ENCODE data around the gene LDLRAD4. TPM values are rescaled to one million over a fixed set of nuclear protein-coding genes. Genes with fewer than 3 reads are reported as not detected.

The LDLRAD4 gene
- polyA plus RNA-seq, 1 of the 3 experiments (the other 2 are of a cell fraction) = 0.16 TPM

GRCh38 chr18:13460946-13461345 is 242.4 kb downstream of the LDLRAD4 start:
- POLR2A ChIA-PET = no interaction called here

GRCh38 chr18:13461469-13461868 is 242.9 kb downstream of the LDLRAD4 start:
- Histone ChIP-seq H3K9me3 (no peaks in the 10 kb centered on the region), H4K20me1 (ENCODE audit: insufficient read depth) (no peaks in the 10 kb centered on the region), H3K4me1 (ENCODE audit: control insufficient read depth in 1 of 2, insufficient read depth in 2 of 2, low read depth in 1 of 2, low read length in 1 of 2) (peaks cover 3 to 10% of the 10 kb centered on the region in 2 experiments; a peak in 2 of 4 replicates), H3K4me2 (no peak overlapping the region), H3K27ac (ENCODE audit: low read depth in 2 of 2, low read length in 1 of 2) (no peak overlapping the region), H3F3A (replicated peaks; ENCODE audit: insufficient read depth) (no peaks in the 10 kb centered on the region), H3K36me3 (replicated peaks in 1 of 2; ENCODE audit: control insufficient read depth in 1 of 2, insufficient read depth in 2 of 2, low read length in 1 of 2) (no peaks in the 10 kb centered on the region), H3K9me2 (no peaks in the 10 kb centered on the region), H3K9ac (no peak overlapping the region), H3K4me3 (ENCODE audit: low read depth in 2 of 2, low read length in 1 of 2) (no peak overlapping the region), H2AFZ (ENCODE audit: low read depth) (no peak overlapping the region), H3K79me2 (ENCODE audit: insufficient read depth) (no peaks in the 10 kb centered on the region), H3K27me3 (ENCODE audit: insufficient read depth) (no peaks in the 10 kb centered on the region)
- no peak for DNase-seq
- WGBS (ENCODE audit: low lambda C conversion rate) = 81% methylated on average over 5 of the region's 5 CpGs
- POLR2A ChIA-PET = no interaction called here
- CTCF ChIA-PET = no interaction called here
- TF ChIP-seq TEAD4 (IDR thresholded peaks at IDR 0.05; ENCODE audit: borderline replicate concordance, insufficient read depth) = no peak
- TF ChIP-seq NRF1 (IDR thresholded peaks at IDR 0.05; ENCODE audit: low read depth, low read length) = no peak
- no peak for TF ChIP-seq MXI1 (IDR thresholded peaks at IDR 0.05; ENCODE audit: low read depth, low read length)
- TF ChIP-seq, protein P1, sequence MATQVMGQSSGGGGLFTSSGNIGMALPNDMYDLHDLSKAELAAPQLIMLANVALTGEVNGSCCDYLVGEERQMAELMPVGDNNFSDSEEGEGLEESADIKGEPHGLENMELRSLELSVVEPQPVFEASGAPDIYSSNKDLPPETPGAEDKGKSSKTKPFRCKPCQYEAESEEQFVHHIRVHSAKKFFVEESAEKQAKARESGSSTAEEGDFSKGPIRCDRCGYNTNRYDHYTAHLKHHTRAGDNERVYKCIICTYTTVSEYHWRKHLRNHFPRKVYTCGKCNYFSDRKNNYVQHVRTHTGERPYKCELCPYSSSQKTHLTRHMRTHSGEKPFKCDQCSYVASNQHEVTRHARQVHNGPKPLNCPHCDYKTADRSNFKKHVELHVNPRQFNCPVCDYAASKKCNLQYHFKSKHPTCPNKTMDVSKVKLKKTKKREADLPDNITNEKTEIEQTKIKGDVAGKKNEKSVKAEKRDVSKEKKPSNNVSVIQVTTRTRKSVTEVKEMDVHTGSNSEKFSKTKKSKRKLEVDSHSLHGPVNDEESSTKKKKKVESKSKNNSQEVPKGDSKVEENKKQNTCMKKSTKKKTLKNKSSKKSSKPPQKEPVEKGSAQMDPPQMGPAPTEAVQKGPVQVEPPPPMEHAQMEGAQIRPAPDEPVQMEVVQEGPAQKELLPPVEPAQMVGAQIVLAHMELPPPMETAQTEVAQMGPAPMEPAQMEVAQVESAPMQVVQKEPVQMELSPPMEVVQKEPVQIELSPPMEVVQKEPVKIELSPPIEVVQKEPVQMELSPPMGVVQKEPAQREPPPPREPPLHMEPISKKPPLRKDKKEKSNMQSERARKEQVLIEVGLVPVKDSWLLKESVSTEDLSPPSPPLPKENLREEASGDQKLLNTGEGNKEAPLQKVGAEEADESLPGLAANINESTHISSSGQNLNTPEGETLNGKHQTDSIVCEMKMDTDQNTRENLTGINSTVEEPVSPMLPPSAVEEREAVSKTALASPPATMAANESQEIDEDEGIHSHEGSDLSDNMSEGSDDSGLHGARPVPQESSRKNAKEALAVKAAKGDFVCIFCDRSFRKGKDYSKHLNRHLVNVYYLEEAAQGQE (IDR thresholded peaks at IDR 0.05; ENCODE audit: low read depth, low read length) = no peak
- TF ChIP-seq, protein P2, sequence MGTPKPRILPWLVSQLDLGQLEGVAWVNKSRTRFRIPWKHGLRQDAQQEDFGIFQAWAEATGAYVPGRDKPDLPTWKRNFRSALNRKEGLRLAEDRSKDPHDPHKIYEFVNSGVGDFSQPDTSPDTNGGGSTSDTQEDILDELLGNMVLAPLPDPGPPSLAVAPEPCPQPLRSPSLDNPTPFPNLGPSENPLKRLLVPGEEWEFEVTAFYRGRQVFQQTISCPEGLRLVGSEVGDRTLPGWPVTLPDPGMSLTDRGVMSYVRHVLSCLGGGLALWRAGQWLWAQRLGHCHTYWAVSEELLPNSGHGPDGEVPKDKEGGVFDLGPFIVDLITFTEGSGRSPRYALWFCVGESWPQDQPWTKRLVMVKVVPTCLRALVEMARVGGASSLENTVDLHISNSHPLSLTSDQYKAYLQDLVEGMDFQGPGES (IDR thresholded peaks at IDR 0.05; ENCODE audit: low read depth, low read length) = no peak
- no peak for TF ChIP-seq CTCF (IDR thresholded peaks at IDR 0.05)

More at GRCh38 chr18:13460946-13461345, 242.4 kb downstream of the LDLRAD4 start:
- Histone ChIP-seq H3K4me2 (no peak overlapping the region), H2AFZ (ENCODE audit: low read depth) (no peak overlapping the region), H3K9me3 (no peaks in the 10 kb centered on the region), H3K36me3 (replicated peaks in 1 of 2; ENCODE audit: control insufficient read depth in 1 of 2, insufficient read depth in 2 of 2, low read length in 1 of 2) (no peaks in the 10 kb centered on the region), H3K9ac (no peak overlapping the region), H3K4me3 (ENCODE audit: low read depth in 2 of 2, low read length in 1 of 2) (no peak overlapping the region), H3K27ac (ENCODE audit: low read depth in 2 of 2, low read length in 1 of 2) (no peak overlapping the region), H3K79me2 (ENCODE audit: insufficient read depth) (no peaks in the 10 kb centered on the region), H3K4me1 (ENCODE audit: control insufficient read depth in 1 of 2, insufficient read depth in 2 of 2, low read depth in 1 of 2, low read length in 1 of 2) (peaks cover 6 to 10% of the 10 kb centered on the region in 2 experiments; a peak in 2 of 4 replicates), H3F3A (replicated peaks; ENCODE audit: insufficient read depth) (no peaks in the 10 kb centered on the region), H3K9me2 (no peaks in the 10 kb centered on the region), H3K27me3 (ENCODE audit: insufficient read depth) (no peaks in the 10 kb centered on the region), H4K20me1 (ENCODE audit: insufficient read depth) (no peaks in the 10 kb centered on the region)
- WGBS (ENCODE audit: low lambda C conversion rate) = 85% methylated on average over 12 of the region's 12 CpGs
- DNase-seq = no peak
- TF ChIP-seq EZH2phosphoT487 (IDR thresholded peaks at IDR 0.05; ENCODE audit: borderline replicate concordance, low read depth) = no peak
- TF ChIP-seq NRF1 (IDR thresholded peaks at IDR 0.05; ENCODE audit: low read depth, low read length) = no peak
- TF ChIP-seq, protein P2 (IDR thresholded peaks at IDR 0.05; ENCODE audit: low read depth, low read length) = no peak
- TF ChIP-seq TEAD4 (IDR thresholded peaks at IDR 0.05; ENCODE audit: borderline replicate concordance, insufficient read depth) = no peak
- TF ChIP-seq MEF2A (IDR thresholded peaks at IDR 0.05; ENCODE audit: borderline replicate concordance, low read depth) = no peak
- TF ChIP-seq RXRA (IDR thresholded peaks at IDR 0.05; ENCODE audit: borderline replicate concordance, low read depth) = no peak
- no peak for TF ChIP-seq ELF1 (IDR thresholded peaks at IDR 0.05)
- TF ChIP-seq SMC3 (IDR thresholded peaks at IDR 0.05; ENCODE audit: low read depth, low read length) = no peak
- no peak for TF ChIP-seq TCF12 (IDR thresholded peaks at IDR 0.05)
- no peak for TF ChIP-seq YY1 (IDR thresholded peaks at IDR 0.05; ENCODE audit: low read depth)
- TF ChIP-seq JUND (IDR thresholded peaks at IDR 0.05) = no peak
- TF ChIP-seq CTCF (IDR thresholded peaks at IDR 0.05) = no peak
- no peak for TF ChIP-seq TAF1 (IDR thresholded peaks at IDR 0.05; ENCODE audit: borderline replicate concordance, low read depth, low read length)
- TF ChIP-seq RAD21 (IDR thresholded peaks at IDR 0.05; ENCODE audit: low read length) = no peak
- no peak for TF ChIP-seq FOXJ3 (CRISPR knock-in tag; IDR thresholded peaks at IDR 0.05)
- no peak for TF ChIP-seq MXI1 (IDR thresholded peaks at IDR 0.05; ENCODE audit: low read depth, low read length)
- TF ChIP-seq SIN3A (IDR thresholded peaks at IDR 0.05; ENCODE audit: borderline replicate concordance, low read depth, low read length) = no peak
- CTCF ChIA-PET = no interaction called here

Data from SK-N-SH (cell line).